ENCODE measurements around the gene PHF21A. TPM values are rescaled to one million over a fixed set of nuclear protein-coding genes. Genes with fewer than 3 reads are reported as not detected.

The PHF21A gene
- total RNA-seq, 4 donors from 2014 or later = 30.4 to 58.5 (median 49.4) TPM

DNA sequence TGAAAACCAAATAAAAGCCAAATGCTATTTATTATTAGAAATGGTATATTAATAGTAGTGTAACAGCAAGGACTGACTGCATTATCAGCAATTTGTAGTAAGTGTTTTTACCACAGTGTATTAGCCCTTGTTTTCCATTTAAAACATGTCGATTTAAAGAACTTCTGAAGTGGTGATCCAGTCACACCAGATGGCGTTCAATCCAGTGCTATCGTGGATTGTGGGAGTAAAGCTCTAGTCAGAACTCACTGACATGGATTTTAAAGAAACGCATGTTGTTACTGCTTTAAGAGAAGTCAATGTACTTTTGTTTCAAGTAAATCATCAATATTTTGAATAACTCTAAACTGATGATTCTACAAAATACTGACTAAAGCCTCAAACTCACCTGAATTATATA lies 147.7 kb downstream of the PHF21A start:
- peaks cover 0 to 47% (median 8%) of the 10 kb centered on the region in 3 donors for H3K36me3 ChIP-seq
- TF ChIP-seq EP300 (IDR thresholded peaks at IDR 0.05) = no peak
- TF ChIP-seq, protein P1, sequence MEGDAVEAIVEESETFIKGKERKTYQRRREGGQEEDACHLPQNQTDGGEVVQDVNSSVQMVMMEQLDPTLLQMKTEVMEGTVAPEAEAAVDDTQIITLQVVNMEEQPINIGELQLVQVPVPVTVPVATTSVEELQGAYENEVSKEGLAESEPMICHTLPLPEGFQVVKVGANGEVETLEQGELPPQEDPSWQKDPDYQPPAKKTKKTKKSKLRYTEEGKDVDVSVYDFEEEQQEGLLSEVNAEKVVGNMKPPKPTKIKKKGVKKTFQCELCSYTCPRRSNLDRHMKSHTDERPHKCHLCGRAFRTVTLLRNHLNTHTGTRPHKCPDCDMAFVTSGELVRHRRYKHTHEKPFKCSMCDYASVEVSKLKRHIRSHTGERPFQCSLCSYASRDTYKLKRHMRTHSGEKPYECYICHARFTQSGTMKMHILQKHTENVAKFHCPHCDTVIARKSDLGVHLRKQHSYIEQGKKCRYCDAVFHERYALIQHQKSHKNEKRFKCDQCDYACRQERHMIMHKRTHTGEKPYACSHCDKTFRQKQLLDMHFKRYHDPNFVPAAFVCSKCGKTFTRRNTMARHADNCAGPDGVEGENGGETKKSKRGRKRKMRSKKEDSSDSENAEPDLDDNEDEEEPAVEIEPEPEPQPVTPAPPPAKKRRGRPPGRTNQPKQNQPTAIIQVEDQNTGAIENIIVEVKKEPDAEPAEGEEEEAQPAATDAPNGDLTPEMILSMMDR (IDR thresholded peaks at IDR 0.05) = no peak
- no peak for TF ChIP-seq POLR2A (IDR thresholded peaks at IDR 0.05)
- no peak overlapping the region for H3K27ac ChIP-seq
- no peaks in the 10 kb centered on the region for H3K9me3 ChIP-seq
- no peak overlapping the region for H3K4me3 ChIP-seq
- no peak for DNase-seq (ENCODE audit: low spot score in 2 of 2)
- no peaks in the 10 kb centered on the region for H3K27me3 ChIP-seq
- peaks cover 0 to 10% (median 0%) of the 10 kb centered on the region in 4 donors for H3K4me1 ChIP-seq
- 78 to 81% methylated on average over 4 of the region's 4 CpGs for WGBS, 2 donors

DNA sequence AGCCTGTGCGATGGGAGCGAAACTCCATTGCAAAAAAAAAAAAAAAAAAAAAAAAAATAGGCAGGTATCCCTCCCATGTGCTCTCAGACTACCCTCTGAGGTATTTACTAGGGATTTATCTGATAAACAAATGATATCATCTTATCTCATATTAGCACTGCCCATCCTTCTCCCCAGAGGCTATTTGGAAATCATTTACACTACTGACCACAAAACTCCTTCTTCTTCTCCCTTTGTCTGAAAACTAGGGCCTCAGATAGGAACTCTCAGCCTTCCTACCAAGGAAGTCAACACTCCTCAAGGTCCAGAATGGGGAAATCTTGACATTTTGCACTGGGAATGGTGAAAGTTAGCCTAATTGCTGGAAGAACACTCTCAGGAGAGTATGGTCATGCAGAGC lies 152.4 kb downstream of the PHF21A start:
- DNase-seq (ENCODE audit: low spot score in 2 of 2) = no peak
- H3K27me3 ChIP-seq = no peaks in the 10 kb centered on the region
- H3K4me3 ChIP-seq = no peak overlapping the region
- peaks cover 0 to 57% (median 0%) of the 10 kb centered on the region in 3 donors for H3K36me3 ChIP-seq
- TF ChIP-seq EP300 (IDR thresholded peaks at IDR 0.05) (no peak), POLR2A (IDR thresholded peaks at IDR 0.05) (no peak)
- TF ChIP-seq, protein P1 (IDR thresholded peaks at IDR 0.05) = no peak
- H3K27ac ChIP-seq = no peak overlapping the region
- H3K9me3 ChIP-seq = no peaks in the 10 kb centered on the region
- WGBS, 2 donors = 90 to 91% methylated on average over 2 of the region's 2 CpGs
- peaks cover 0 to 20% (median 0%) of the 10 kb centered on the region in 4 donors for H3K4me1 ChIP-seq

DNA sequence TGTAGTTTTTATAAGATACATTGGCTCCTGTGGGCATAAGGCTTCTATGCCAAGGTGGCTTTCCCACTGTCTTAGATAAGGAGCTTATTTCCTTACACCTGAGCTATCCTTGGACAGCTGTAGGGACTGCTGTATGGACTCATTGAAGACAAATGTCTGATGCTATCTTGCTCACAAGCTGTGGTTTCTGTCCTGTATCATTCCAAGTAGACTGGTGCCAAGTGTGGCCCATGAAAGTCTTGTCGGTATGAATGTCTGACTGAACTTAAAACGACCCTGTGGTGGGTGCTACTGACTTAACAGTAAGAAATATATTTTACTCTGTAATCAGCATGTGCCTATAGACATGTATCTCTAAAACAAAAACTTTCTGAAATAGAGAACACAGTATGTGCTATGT lies 153.7 kb downstream of the PHF21A start:
- WGBS, 2 donors = 88 to 97% methylated on average over 2 of the region's 2 CpGs

DNA sequence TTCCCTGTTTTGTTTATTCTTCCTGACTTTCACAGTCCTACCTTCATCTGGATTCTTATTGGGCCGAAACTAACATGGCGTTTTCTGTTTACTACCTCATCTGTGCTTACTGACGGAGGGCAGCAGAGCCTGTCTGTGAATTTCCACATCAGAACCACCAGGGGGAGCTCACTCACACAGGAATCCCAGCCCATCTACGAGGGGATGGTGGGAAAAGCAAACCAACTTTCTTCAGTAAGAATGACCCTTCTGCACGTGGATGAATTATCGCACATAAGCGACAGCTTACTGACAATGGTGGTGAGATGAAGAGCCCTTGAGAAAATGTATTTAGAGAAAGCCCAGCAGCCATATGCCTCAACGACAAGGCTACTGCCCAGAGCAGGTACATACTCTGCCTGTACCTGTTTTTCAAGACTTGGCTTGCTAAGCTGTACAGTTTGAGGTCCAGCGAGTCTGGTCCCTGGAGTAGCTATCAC lies 156.3 kb downstream of the PHF21A start:
- no peaks in the 10 kb centered on the region for H3K27me3 ChIP-seq
- peak overlapping the region in 3 of 4 donors; percentile 47 to 74 (median 55) for H3K27ac ChIP-seq
- 14 to 20% methylated on average over 9 of the region's 9 CpGs for WGBS, 2 donors
- no peak overlapping the region for H3K4me3 ChIP-seq
- H3K4me1 ChIP-seq = peaks cover 0 to 32% (median 0%) of the 10 kb centered on the region in 4 donors
- H3K36me3 ChIP-seq = peaks cover 0 to 67% (median 0%) of the 10 kb centered on the region in 3 donors
- DNase-seq (ENCODE audit: low spot score in 2 of 2) = peak in 1 of 2 donors; percentile 59
- no peaks in the 10 kb centered on the region for H3K9me3 ChIP-seq
- TF ChIP-seq POLR2A (IDR thresholded peaks at IDR 0.05) (no peak), EP300 (IDR thresholded peaks at IDR 0.05) (peak in 1 of 2 donors; percentile 50)
- TF ChIP-seq, protein P1 (IDR thresholded peaks at IDR 0.05) = peak; percentile 72 to 89 (median 89)

More for the DNA sequence above, 153.7 kb downstream of the PHF21A start:
- Histone ChIP-seq H3K4me1 (peaks cover 0 to 20% (median 0%) of the 10 kb centered on the region in 4 donors), H3K27me3 (no peaks in the 10 kb centered on the region), H3K27ac (no peak overlapping the region), H3K9me3 (no peaks in the 10 kb centered on the region), H3K36me3 (peaks cover 0 to 63% (median 0%) of the 10 kb centered on the region in 3 donors), H3K4me3 (no peak overlapping the region)
- TF ChIP-seq EP300 (IDR thresholded peaks at IDR 0.05) = no peak
- TF ChIP-seq POLR2A (IDR thresholded peaks at IDR 0.05) = no peak
- TF ChIP-seq, protein P1 (IDR thresholded peaks at IDR 0.05) = no peak
- DNase-seq (ENCODE audit: low spot score in 2 of 2) = no peak

DNA sequence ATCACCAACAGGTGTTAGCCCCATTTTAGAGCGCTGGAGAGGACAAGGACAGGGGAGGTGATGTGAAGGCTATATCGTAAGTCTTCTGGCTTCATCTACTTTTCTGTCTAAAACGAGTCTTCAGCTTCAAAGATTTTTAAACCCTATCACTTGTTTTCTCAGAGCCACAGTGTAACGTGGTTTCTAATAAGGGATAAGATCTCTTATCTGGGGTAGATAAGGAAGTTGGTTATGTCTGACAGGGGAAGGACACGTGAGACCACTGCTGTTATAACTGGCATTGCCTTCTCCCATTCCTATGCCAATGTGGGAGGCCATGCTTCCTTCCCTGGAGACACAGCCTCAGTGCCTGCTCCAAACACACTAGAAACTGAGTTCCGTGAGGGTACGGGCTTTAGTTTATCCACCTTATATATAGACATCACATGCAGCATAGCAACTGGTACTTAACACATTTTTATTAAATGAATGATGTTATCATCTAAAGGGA lies 159.5 kb downstream of the PHF21A start:
- no peak overlapping the region for H3K4me3 ChIP-seq
- H3K4me1 ChIP-seq = peaks cover 0 to 24% (median 0%) of the 10 kb centered on the region in 4 donors
- no peaks in the 10 kb centered on the region for H3K27me3 ChIP-seq
- H3K36me3 ChIP-seq = peaks cover 0 to 50% (median 0%) of the 10 kb centered on the region in 3 donors
- no peak for TF ChIP-seq POLR2A (IDR thresholded peaks at IDR 0.05)
- TF ChIP-seq EP300 (IDR thresholded peaks at IDR 0.05) = no peak
- TF ChIP-seq, protein P1 (IDR thresholded peaks at IDR 0.05) = no peak
- no peaks in the 10 kb centered on the region for H3K9me3 ChIP-seq
- DNase-seq (ENCODE audit: low spot score in 2 of 2) = no peak
- WGBS, 2 donors = 80 to 88% methylated on average over 7 of the region's 7 CpGs
- H3K27ac ChIP-seq = no peak overlapping the region
